NCI-H1436 treated with DMSO at 0.1 percent for 48 hours (cell line): Measurements from ENCODE around the gene METTL22.

Experiments used
- DNase-seq: peaks from one replicate; lab custom pipeline; 2025; lab: John Stamatoyannopoulos, UW

METTL22 gene

GRCh38 chr16:8694795-8695728 lies 73.6 kb downstream of the METTL22 start:
- DNase-seq = no peak

GRCh38 chr16:8696880-8697279 lies 75.4 kb downstream of the METTL22 start:
- DNase-seq = no peak

GRCh38 chr16:8697965-8698364 lies 76.5 kb downstream of the METTL22 start:
- DNase-seq = no peak
